22Rv1 (cell line): Measurements from ENCODE around the gene OS9.
A peak's percentile ranks its signal among the peaks of the same experiment; 100 is the strongest.

Source experiments
- H3K27ac ChIP-seq: fragments of 450-650 bp; 2 replicates; pipeline ENCODE4 v1.5.1; 2017
- CTCF ChIP-seq: fragments of 450-650 bp; IDR thresholded peaks from 2 replicates; pipeline ENCODE4 v1.5.1; 2017; ENCODE audit warnings: mild to moderate bottlenecking
- ZFX ChIP-seq: fragments of 450-650 bp; IDR thresholded peaks from 2 replicates; pipeline ENCODE4 v1.6.1; 2017; ENCODE audit warnings: antibody characterized with exemption, borderline replicate concordance

The OS9 gene

GRCh38 chr12:57688931-57689330 lies 5.0 kb upstream of the OS9 start:
- TF ChIP-seq ZFX (no peak), CTCF (no peak)
- H3K27ac ChIP-seq, result no peak overlapping the region

- TF ChIP-seq ZFX (no peak), CTCF (no peak)
These were observed 1.4 kb upstream of the OS9 start for GRCh38 chr12:57692500-57692899.

DNA sequence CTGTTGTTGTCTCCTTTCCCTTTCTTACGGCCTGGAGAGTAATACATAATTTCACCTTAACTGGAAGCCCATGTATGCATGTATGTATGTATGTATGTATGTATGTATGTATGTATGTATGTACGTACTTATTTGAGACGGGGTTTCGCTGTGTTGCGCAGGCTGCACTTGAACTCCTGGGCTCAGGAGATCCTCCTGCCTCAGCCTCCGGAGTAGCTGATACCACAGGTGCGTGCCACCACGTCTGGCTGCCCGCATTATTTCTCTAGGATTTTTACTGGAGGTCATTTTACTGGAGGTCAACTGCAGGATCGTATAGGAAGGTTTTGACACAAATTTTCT lies 644 bp upstream of the OS9 start:
- TF ChIP-seq CTCF (no peak), ZFX (no peak)
- peak overlapping the region; percentile 15 for H3K27ac ChIP-seq

More at GRCh38 chr12:57692500-57692899, 1.4 kb upstream of the OS9 start:
- no peak overlapping the region for H3K27ac ChIP-seq

- peak overlapping the region; percentile 58 for H3K27ac ChIP-seq
- TF ChIP-seq ZFX (no peak), CTCF (no peak)
These were observed 607 bp downstream of the OS9 start for GRCh38 chr12:57694459-57695019.

- TF ChIP-seq CTCF, result no peak
- no peak for TF ChIP-seq ZFX
- H3K27ac ChIP-seq, result no peak overlapping the region
These were observed 2.0 kb downstream of the OS9 start for GRCh38 chr12:57695770-57696432.

GRCh38 chr12:57697076-57697475 lies 3.1 kb downstream of the OS9 start:
- no peak for TF ChIP-seq ZFX
- TF ChIP-seq CTCF, result no peak

DNA sequence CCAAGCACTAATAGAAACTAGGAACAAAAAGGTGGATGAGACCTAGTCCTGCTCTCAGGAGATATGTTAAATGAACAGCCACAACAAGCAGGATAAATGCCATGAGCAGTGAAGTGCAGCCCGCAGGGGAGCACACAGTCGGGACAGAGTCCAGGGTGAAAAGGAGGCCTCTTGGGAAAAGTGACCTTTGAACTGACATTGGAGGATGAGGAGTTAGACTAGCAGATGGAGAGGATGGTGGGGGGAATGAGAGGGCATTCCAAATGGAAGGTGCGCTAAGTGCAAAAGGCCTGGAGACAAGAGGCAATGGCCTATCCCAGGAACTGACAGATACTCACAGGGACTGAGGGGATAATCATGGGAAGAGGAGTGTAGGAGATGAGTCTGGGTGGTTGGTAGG lies 4.5 kb downstream of the OS9 start:
- no peak for TF ChIP-seq CTCF
- TF ChIP-seq ZFX, result no peak
- H3K27ac ChIP-seq, result no peak overlapping the region

More at GRCh38 chr12:57697076-57697475, 3.1 kb downstream of the OS9 start:
- H3K27ac ChIP-seq, result no peak overlapping the region
